ENCODE results near the gene STRIP1.

The STRIP1 gene

DNA sequence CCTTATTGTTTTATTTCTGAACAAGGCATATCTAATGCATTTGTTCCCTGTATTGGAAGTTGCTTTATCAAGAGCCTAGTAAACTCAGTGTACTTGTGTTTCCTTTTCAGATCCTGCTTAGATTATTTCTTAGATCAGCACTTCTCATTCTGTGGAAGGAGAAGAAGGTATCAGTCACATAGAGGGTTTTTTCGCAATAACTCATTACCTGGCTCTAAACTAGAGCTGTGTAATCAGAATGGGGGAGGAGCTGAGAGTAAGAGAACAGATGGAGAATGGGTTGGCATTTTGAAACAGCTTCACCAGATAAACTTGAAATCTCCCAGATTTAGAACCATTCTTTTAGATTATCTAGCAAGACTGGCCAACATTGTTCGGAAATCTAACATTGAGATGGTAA, 38.9 kb upstream of the STRIP1 start:
- DNase-seq (ENCODE audit: insufficient read length, low spot score) (no peak), FAIRE-seq (no peak)
- TF ChIP-seq TAF1 (IDR thresholded peaks at IDR 0.05; ENCODE audit: low read depth, low read length) (no peak), POLR2AphosphoS5 (IDR thresholded peaks at IDR 0.05; ENCODE audit: low read depth, low read length) (no peak), PAX5 (IDR thresholded peaks at IDR 0.05; ENCODE audit: insufficient read depth, low read length, severe bottlenecking) (no peak), SPI1 (IDR thresholded peaks at IDR 0.05; ENCODE audit: low read depth, low read length) (no peak), POLR2A (IDR thresholded peaks at IDR 0.05; ENCODE audit: low read depth, low read length) (no peak), POU2F2 (IDR thresholded peaks at IDR 0.05; ENCODE audit: low read depth, low read length) (no peak)

DNA sequence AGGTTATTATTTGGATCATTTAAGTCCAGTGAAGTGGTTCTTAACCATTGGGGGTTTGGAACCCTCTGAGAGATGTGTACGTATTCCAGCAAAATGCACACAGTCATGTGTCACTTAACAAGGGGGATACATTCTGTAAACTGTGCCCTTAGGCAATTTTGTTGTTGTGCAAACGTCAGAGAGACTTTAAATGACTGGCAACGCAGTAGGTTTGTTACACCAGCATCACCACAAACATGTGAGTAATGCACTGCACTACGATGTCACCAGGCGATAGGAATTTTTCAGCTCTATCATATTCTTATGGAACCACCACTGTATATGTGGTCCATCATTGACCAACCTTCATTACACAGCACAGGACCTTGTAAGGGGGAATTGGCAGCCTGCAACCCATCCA, 37.9 kb upstream of the STRIP1 start:
- DNase-seq (ENCODE audit: insufficient read length, low spot score) (no peak), FAIRE-seq (no peak)
- no peak for TF ChIP-seq SPI1 (IDR thresholded peaks at IDR 0.05; ENCODE audit: low read depth, low read length)
- no peak for TF ChIP-seq POLR2A (IDR thresholded peaks at IDR 0.05; ENCODE audit: low read depth, low read length)
- TF ChIP-seq POU2F2 (IDR thresholded peaks at IDR 0.05; ENCODE audit: low read depth, low read length), result no peak
- TF ChIP-seq POLR2AphosphoS5 (IDR thresholded peaks at IDR 0.05; ENCODE audit: low read depth, low read length), result no peak
- TF ChIP-seq PAX5 (IDR thresholded peaks at IDR 0.05; ENCODE audit: insufficient read depth, low read length, severe bottlenecking), result no peak

DNA sequence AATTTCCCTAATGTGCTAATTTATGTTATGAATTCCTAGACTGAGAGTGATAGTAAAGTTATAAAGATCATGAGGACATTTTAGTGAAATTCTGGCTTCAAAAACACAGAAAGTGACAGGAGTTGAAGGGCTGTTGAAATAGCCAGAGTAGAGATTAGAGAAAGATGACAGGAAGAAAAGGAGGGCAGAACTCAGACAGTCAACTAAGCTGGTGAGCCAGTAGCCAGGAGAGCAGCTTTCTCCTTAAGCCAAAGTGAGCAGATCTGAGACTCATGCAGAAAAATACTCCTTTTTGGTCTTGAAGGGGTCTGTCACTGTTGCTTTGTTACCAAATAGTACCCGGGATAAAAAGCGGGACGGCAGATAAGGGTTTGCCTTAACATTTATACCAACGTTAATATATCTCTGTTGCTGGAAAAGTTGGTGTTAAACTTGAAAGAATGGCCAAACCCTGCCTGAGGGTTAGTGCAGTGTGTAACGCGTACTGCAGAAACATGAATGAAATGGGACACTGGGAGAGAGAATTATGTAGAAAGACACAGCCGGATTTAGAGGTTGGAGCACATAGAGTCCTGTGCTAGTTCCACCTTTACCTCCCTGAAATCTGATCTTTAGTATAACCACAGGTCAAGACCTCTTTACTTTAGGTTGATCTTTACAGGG, 37.1 kb upstream of the STRIP1 start:
- DNase-seq (ENCODE audit: insufficient read length, low spot score) (no peak), FAIRE-seq (no peak)
- no peak for TF ChIP-seq POLR2A (IDR thresholded peaks at IDR 0.05; ENCODE audit: low read depth, low read length)
- no peak for TF ChIP-seq POU2F2 (IDR thresholded peaks at IDR 0.05; ENCODE audit: low read depth, low read length)
- no peak for TF ChIP-seq POLR2AphosphoS5 (IDR thresholded peaks at IDR 0.05; ENCODE audit: low read depth, low read length)
- no peak for TF ChIP-seq TAF1 (IDR thresholded peaks at IDR 0.05; ENCODE audit: low read depth, low read length)
- no peak for TF ChIP-seq SPI1 (IDR thresholded peaks at IDR 0.05; ENCODE audit: low read depth, low read length)
- TF ChIP-seq PAX5 (IDR thresholded peaks at IDR 0.05; ENCODE audit: insufficient read depth, low read length, severe bottlenecking), result no peak

DNA sequence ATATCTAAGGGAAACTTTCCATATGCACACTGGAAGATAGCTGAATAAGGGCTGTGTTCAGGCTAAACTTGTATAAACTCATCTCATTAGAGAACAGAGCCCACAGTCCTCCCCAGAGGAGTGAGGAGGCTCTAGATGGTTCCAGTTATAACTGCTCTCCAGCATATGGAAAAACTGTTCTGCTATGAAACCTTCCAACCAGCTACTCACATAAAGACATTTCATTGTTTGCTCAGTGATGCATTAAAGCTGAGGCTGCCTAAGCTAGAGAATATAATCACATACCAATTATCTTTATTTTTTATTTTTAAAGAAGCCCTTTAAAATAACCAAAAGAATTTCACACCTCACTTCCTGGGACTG, 36.6 kb upstream of the STRIP1 start:
- TF ChIP-seq PAX5 (IDR thresholded peaks at IDR 0.05; ENCODE audit: insufficient read depth, low read length, severe bottlenecking) (no peak), POLR2A (IDR thresholded peaks at IDR 0.05; ENCODE audit: low read depth, low read length) (no peak), POU2F2 (IDR thresholded peaks at IDR 0.05; ENCODE audit: low read depth, low read length) (no peak), TAF1 (IDR thresholded peaks at IDR 0.05; ENCODE audit: low read depth, low read length) (no peak), SPI1 (IDR thresholded peaks at IDR 0.05; ENCODE audit: low read depth, low read length) (no peak), POLR2AphosphoS5 (IDR thresholded peaks at IDR 0.05; ENCODE audit: low read depth, low read length) (no peak)
- DNase-seq (ENCODE audit: insufficient read length, low spot score) (no peak), FAIRE-seq (no peak)

DNA sequence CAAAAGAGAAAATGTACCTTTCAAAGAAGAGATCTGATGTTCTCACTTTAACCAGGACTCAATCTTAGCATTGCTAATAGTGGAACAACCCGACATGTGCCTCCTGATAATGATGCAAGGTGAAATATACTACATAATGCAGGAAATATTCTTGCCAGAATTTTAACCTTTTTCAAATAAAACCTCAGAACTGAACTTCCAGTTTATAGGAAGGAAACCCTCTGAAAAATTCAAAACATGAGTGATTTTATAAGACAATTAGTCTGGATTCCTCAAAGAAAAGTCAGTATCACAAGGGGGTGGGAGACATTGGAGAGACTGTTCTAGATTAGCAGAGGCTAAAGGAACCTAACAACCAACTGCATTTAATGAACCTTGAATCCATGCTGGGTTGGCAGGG, 31.7 kb upstream of the STRIP1 start:
- FAIRE-seq (no peak), DNase-seq (ENCODE audit: insufficient read length, low spot score) (no peak)
- TF ChIP-seq PAX5 (IDR thresholded peaks at IDR 0.05; ENCODE audit: insufficient read depth, low read length, severe bottlenecking) (no peak), POLR2AphosphoS5 (IDR thresholded peaks at IDR 0.05; ENCODE audit: low read depth, low read length) (no peak), POU2F2 (IDR thresholded peaks at IDR 0.05; ENCODE audit: low read depth, low read length) (no peak), POLR2A (IDR thresholded peaks at IDR 0.05; ENCODE audit: low read depth, low read length) (no peak), TAF1 (IDR thresholded peaks at IDR 0.05; ENCODE audit: low read depth, low read length) (no peak), SPI1 (IDR thresholded peaks at IDR 0.05; ENCODE audit: low read depth, low read length) (no peak)

DNA sequence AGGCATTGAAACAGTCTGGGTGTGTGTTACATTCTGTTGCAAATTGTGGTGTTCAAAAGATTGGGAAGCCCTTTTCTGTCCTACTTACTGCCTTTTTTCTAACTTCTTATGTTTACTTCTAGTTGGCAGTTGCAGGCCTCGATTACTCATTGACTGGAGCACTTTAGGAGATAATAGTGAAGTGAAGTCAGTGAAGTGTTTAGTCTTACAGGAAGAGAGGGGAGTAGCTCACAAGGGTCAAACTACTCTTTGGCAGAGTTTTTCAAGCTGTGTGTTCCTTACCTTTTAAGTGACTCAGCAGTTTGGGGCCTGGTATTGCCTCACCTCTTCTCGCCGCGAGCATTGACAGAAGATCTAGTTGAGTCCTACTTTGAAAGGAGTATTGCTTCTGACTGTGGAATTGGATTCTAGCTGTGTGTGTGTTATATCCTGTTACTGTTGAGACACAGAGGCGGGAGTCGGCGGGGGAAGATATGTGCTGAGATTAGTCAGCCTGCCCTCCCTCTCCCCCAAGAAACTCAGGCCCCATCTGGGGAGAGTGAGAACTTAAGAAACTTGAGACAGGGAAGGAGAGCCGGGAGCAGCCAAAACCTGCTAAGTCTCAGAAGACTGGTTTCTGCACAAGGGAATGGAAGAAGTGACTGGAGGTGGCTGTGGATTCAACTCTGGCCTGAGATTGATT, 30.5 kb upstream of the STRIP1 start:
- no peak for TF ChIP-seq POU2F2 (IDR thresholded peaks at IDR 0.05; ENCODE audit: low read depth, low read length)
- no peak for TF ChIP-seq POLR2AphosphoS5 (IDR thresholded peaks at IDR 0.05; ENCODE audit: low read depth, low read length)
- no peak for TF ChIP-seq PAX5 (IDR thresholded peaks at IDR 0.05; ENCODE audit: insufficient read depth, low read length, severe bottlenecking)
- no peak for TF ChIP-seq POLR2A (IDR thresholded peaks at IDR 0.05; ENCODE audit: low read depth, low read length)
- FAIRE-seq (peak; percentile 85), DNase-seq (ENCODE audit: insufficient read length, low spot score) (no peak)

DNA sequence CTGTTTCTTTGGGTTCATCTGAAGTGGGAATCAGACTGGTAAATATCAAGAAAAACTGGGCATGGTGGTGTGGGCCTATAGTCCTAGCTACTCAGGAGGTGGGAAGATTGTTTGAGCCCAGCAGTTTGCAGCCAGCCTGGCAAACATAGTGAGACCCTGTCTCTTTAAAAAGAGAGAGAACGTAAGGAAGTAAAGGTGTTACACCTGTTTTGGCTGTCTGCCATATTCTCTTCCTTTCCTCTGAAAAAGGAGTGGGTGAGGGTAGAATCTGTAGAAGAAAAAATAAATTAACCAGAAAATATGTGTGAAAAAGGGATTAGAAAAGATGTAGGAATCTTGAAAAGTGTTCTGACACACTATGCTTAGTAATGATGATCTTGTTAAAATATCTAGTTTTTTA, 29.8 kb upstream of the STRIP1 start:
- FAIRE-seq (no peak), DNase-seq (ENCODE audit: insufficient read length, low spot score) (no peak)
- TF ChIP-seq POLR2AphosphoS5 (IDR thresholded peaks at IDR 0.05; ENCODE audit: low read depth, low read length), result no peak
- TF ChIP-seq SPI1 (IDR thresholded peaks at IDR 0.05; ENCODE audit: low read depth, low read length), result no peak
- TF ChIP-seq POLR2A (IDR thresholded peaks at IDR 0.05; ENCODE audit: low read depth, low read length), result no peak
- no peak for TF ChIP-seq TAF1 (IDR thresholded peaks at IDR 0.05; ENCODE audit: low read depth, low read length)
- TF ChIP-seq PAX5 (IDR thresholded peaks at IDR 0.05; ENCODE audit: insufficient read depth, low read length, severe bottlenecking), result no peak
- no peak for TF ChIP-seq POU2F2 (IDR thresholded peaks at IDR 0.05; ENCODE audit: low read depth, low read length)

DNA sequence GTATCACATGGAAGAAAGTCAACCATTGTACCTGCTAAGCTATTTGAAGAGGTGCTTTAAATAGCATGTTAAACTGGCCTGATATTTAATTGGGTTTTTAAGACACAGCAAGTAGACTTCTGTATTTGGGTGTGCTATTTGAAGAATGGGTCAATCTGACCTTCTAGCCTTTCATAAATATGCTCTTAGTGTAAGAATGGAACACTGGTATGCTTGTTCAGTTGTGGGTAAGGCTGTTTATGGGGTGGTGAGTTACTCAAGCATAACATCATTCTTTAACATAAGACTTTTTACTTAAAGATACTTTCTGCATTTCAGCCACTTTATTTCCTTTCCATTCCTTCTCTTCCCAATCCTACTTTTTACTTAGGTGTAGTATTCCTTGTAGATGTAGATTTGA, 28.5 kb upstream of the STRIP1 start:
- DNase-seq (ENCODE audit: insufficient read length, low spot score) (no peak), FAIRE-seq (no peak)
- TF ChIP-seq POLR2AphosphoS5 (IDR thresholded peaks at IDR 0.05; ENCODE audit: low read depth, low read length) (no peak), POLR2A (IDR thresholded peaks at IDR 0.05; ENCODE audit: low read depth, low read length) (no peak), PAX5 (IDR thresholded peaks at IDR 0.05; ENCODE audit: insufficient read depth, low read length, severe bottlenecking) (no peak), POU2F2 (IDR thresholded peaks at IDR 0.05; ENCODE audit: low read depth, low read length) (no peak), SPI1 (IDR thresholded peaks at IDR 0.05; ENCODE audit: low read depth, low read length) (no peak), TAF1 (IDR thresholded peaks at IDR 0.05; ENCODE audit: low read depth, low read length) (no peak)

DNA sequence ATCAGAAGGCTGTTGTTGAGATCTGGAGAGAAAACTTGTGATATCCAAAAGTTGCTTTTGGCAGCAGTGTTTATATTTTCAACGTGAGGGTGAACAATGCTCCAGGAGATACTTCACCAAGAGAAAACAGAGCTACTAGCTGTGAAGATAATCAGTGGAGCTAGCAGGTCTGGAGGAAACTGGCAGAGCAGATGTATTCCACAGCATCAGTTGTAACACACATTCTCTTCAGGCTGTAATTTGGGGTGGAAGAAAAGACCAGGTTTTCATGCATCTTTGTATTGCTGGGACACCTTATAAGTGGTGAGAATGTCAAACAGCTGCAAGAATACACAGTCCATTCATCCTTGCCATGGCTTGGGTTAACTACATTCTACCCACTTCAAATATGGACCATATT, 27.9 kb upstream of the STRIP1 start:
- FAIRE-seq, result no peak
- TF ChIP-seq POLR2AphosphoS5 (IDR thresholded peaks at IDR 0.05; ENCODE audit: low read depth, low read length) (no peak), POU2F2 (IDR thresholded peaks at IDR 0.05; ENCODE audit: low read depth, low read length) (no peak), TAF1 (IDR thresholded peaks at IDR 0.05; ENCODE audit: low read depth, low read length) (no peak), PAX5 (IDR thresholded peaks at IDR 0.05; ENCODE audit: insufficient read depth, low read length, severe bottlenecking) (no peak), POLR2A (IDR thresholded peaks at IDR 0.05; ENCODE audit: low read depth, low read length) (no peak), SPI1 (IDR thresholded peaks at IDR 0.05; ENCODE audit: low read depth, low read length) (no peak)
- no peak for DNase-seq (ENCODE audit: insufficient read length, low spot score)

All from GM12891 (cell line).